Central memory CD8-positive, alpha-beta T cell (primary cell): Measurements from ENCODE around the gene ZNF423.

Experiments used
- ATAC-seq: fragments of 150-1000 bp; cut with Tn5 transposase; replicated peaks from 2 replicates; pipeline ENCODE4 v1.10.0; 2022; ENCODE audit warnings: mild to moderate bottlenecking, moderate FRiP score, moderate number of reproducible peaks; ENCODE audit not compliant: poor library complexity, severe bottlenecking; ENCODE audit errors: extremely low read depth
- DNase-seq, 2 donors: peaks; one replicate each; pipeline ENCODE4 v3.0.0; 2021; ENCODE audit warnings: low spot score in 2 of 2
- H3K27ac Mint-ChIP-seq: one replicate; pipeline ENCODE4 v1.8.0; 2022; ENCODE audit warnings: low read depth, mild to moderate bottlenecking, moderate library complexity, mixed read lengths
- H3K27me3 Mint-ChIP-seq: one replicate; pipeline ENCODE4 v1.8.0; 2022; ENCODE audit warnings: mixed read lengths
- H3K36me3 Mint-ChIP-seq: one replicate; pipeline ENCODE4 v1.8.0; 2022; ENCODE audit warnings: mild to moderate bottlenecking, moderate library complexity, mixed read lengths; ENCODE audit not compliant: insufficient read depth
- H3K4me1 Mint-ChIP-seq: one replicate; pipeline ENCODE4 v1.8.0; 2022; ENCODE audit warnings: mixed read lengths
- H3K4me3 Mint-ChIP-seq: one replicate; pipeline ENCODE4 v1.8.0; 2022; ENCODE audit warnings: mild to moderate bottlenecking, moderate library complexity, mixed read lengths
- H3K9me3 Mint-ChIP-seq: one replicate; pipeline ENCODE4 v1.8.0; 2022; ENCODE audit warnings: mixed read lengths

Gene ZNF423

GRCh38 chr16:49581630-49582298 lies 274.1 kb downstream of the ZNF423 start:
- no peaks in the 10 kb centered on the region for H3K9me3 Mint-ChIP-seq
- no peaks in the 10 kb centered on the region for H3K4me1 Mint-ChIP-seq
- H3K27me3 Mint-ChIP-seq, result peaks cover 11% of the 10 kb centered on the region
- no peak overlapping the region for H3K27ac Mint-ChIP-seq
- no peak overlapping the region for H3K4me3 Mint-ChIP-seq
- ATAC-seq, result no peak
- no peaks in the 10 kb centered on the region for H3K36me3 Mint-ChIP-seq
- no peak for DNase-seq

GRCh38 chr16:49580751-49581303 lies 275.1 kb downstream of the ZNF423 start:
- Mint-ChIP-seq H3K4me3 (no peak overlapping the region), H3K27ac (no peak overlapping the region), H3K27me3 (peaks cover 9% of the 10 kb centered on the region), H3K36me3 (no peaks in the 10 kb centered on the region), H3K4me1 (no peaks in the 10 kb centered on the region), H3K9me3 (no peaks in the 10 kb centered on the region)
- no peak for ATAC-seq
- no peak for DNase-seq

- DNase-seq (no peak), ATAC-seq (no peak)
- Mint-ChIP-seq H3K27ac (no peak overlapping the region), H3K27me3 (peaks cover 9% of the 10 kb centered on the region), H3K36me3 (no peaks in the 10 kb centered on the region), H3K4me1 (no peaks in the 10 kb centered on the region), H3K9me3 (no peaks in the 10 kb centered on the region), H3K4me3 (no peak overlapping the region)
Measured at GRCh38 chr16:49578435-49579024, 277.4 kb downstream of the ZNF423 start.

- H3K27me3 Mint-ChIP-seq, result peaks cover 9% of the 10 kb centered on the region
- no peaks in the 10 kb centered on the region for H3K9me3 Mint-ChIP-seq
- no peak for DNase-seq
- H3K4me3 Mint-ChIP-seq, result no peak overlapping the region
- no peak for ATAC-seq
- H3K27ac Mint-ChIP-seq, result no peak overlapping the region
- H3K36me3 Mint-ChIP-seq, result no peaks in the 10 kb centered on the region
- no peaks in the 10 kb centered on the region for H3K4me1 Mint-ChIP-seq
Measured at GRCh38 chr16:49578018-49578417, 277.9 kb downstream of the ZNF423 start.

- no peaks in the 10 kb centered on the region for H3K36me3 Mint-ChIP-seq
- DNase-seq, result no peak
- no peak for ATAC-seq
- H3K27me3 Mint-ChIP-seq, result peaks cover 9% of the 10 kb centered on the region
- no peaks in the 10 kb centered on the region for H3K4me1 Mint-ChIP-seq
- H3K27ac Mint-ChIP-seq, result no peak overlapping the region
- H3K9me3 Mint-ChIP-seq, result no peaks in the 10 kb centered on the region
- no peak overlapping the region for H3K4me3 Mint-ChIP-seq
Measured at GRCh38 chr16:49576941-49577340, 279.0 kb downstream of the ZNF423 start.

GRCh38 chr16:49576173-49576494 lies 279.8 kb downstream of the ZNF423 start:
- DNase-seq (no peak), ATAC-seq (no peak)
- no peak overlapping the region for H3K27ac Mint-ChIP-seq
- H3K36me3 Mint-ChIP-seq, result no peaks in the 10 kb centered on the region
- no peaks in the 10 kb centered on the region for H3K9me3 Mint-ChIP-seq
- no peak overlapping the region for H3K4me3 Mint-ChIP-seq
- H3K4me1 Mint-ChIP-seq, result no peaks in the 10 kb centered on the region
- peaks cover 9% of the 10 kb centered on the region for H3K27me3 Mint-ChIP-seq

- H3K27me3 Mint-ChIP-seq, result peaks cover 9% of the 10 kb centered on the region
- H3K4me3 Mint-ChIP-seq, result no peak overlapping the region
- no peaks in the 10 kb centered on the region for H3K9me3 Mint-ChIP-seq
- no peaks in the 10 kb centered on the region for H3K36me3 Mint-ChIP-seq
- no peaks in the 10 kb centered on the region for H3K4me1 Mint-ChIP-seq
- DNase-seq (no peak), ATAC-seq (no peak)
- H3K27ac Mint-ChIP-seq, result no peak overlapping the region
Measured at GRCh38 chr16:49575346-49576172, 280.4 kb downstream of the ZNF423 start.

GRCh38 chr16:49574826-49575225 lies 281.1 kb downstream of the ZNF423 start:
- H3K27ac Mint-ChIP-seq, result no peak overlapping the region

GRCh38 chr16:49567950-49568349 lies 288.0 kb downstream of the ZNF423 start:
- DNase-seq (no peak), ATAC-seq (no peak)
- Mint-ChIP-seq H3K4me1 (no peaks in the 10 kb centered on the region), H3K36me3 (peaks cover 2% of the 10 kb centered on the region), H3K27me3 (no peaks in the 10 kb centered on the region), H3K9me3 (no peaks in the 10 kb centered on the region), H3K27ac (no peak overlapping the region), H3K4me3 (no peak overlapping the region)

More at GRCh38 chr16:49574826-49575225, 281.1 kb downstream of the ZNF423 start:
- ATAC-seq (no peak), DNase-seq (no peak)
- H3K4me3 Mint-ChIP-seq, result no peak overlapping the region
- no peaks in the 10 kb centered on the region for H3K9me3 Mint-ChIP-seq
- no peaks in the 10 kb centered on the region for H3K4me1 Mint-ChIP-seq
- peaks cover 9% of the 10 kb centered on the region for H3K27me3 Mint-ChIP-seq
- H3K36me3 Mint-ChIP-seq, result no peaks in the 10 kb centered on the region

GRCh38 chr16:49566432-49566831 lies 289.5 kb downstream of the ZNF423 start:
- Mint-ChIP-seq H3K4me1 (no peaks in the 10 kb centered on the region), H3K36me3 (peaks cover 2% of the 10 kb centered on the region), H3K9me3 (no peaks in the 10 kb centered on the region), H3K27me3 (no peaks in the 10 kb centered on the region), H3K27ac (no peak overlapping the region), H3K4me3 (no peak overlapping the region)
- DNase-seq (no peak), ATAC-seq (no peak)

GRCh38 chr16:49564496-49565229 lies 291.2 kb downstream of the ZNF423 start:
- no peak for ATAC-seq
- Mint-ChIP-seq H3K27ac (no peak overlapping the region), H3K9me3 (no peaks in the 10 kb centered on the region), H3K27me3 (no peaks in the 10 kb centered on the region), H3K4me1 (no peaks in the 10 kb centered on the region), H3K36me3 (peaks cover 2% of the 10 kb centered on the region), H3K4me3 (no peak overlapping the region)
- no peak for DNase-seq

GRCh38 chr16:49563666-49564065 lies 292.2 kb downstream of the ZNF423 start:
- Mint-ChIP-seq H3K4me1 (no peaks in the 10 kb centered on the region), H3K27me3 (no peaks in the 10 kb centered on the region), H3K4me3 (no peak overlapping the region), H3K9me3 (no peaks in the 10 kb centered on the region), H3K36me3 (peaks cover 2% of the 10 kb centered on the region), H3K27ac (no peak overlapping the region)
- no peak for DNase-seq
- no peak for ATAC-seq
